Measurements from ENCODE around the gene SPAG7.

The SPAG7 gene

GRCh38 chr17:4998027-4998731 is 30.6 kb upstream of the SPAG7 start:
- Histone ChIP-seq H3K36me3 (ENCODE audit: control insufficient read depth in 2 of 2, insufficient read depth in 1 of 2, low read length in 2 of 2) (peaks cover 6 to 27% of the 10 kb centered on the region in 2 experiments; a peak in 2 of 3 replicates), H3K9me3 (ENCODE audit: control insufficient read depth, insufficient read depth, low read depth, low read length) (no peaks in the 10 kb centered on the region), H3K4me1 (ENCODE audit: control insufficient read depth, insufficient read depth, low read length) (peaks cover 14% of the 10 kb centered on the region), H3K27ac (ENCODE audit: extremely low read depth, low read depth, low read length) (peak overlapping the region; percentile 77; the same call in 1 of the 2 replicates), H3K4me3 (ENCODE audit: low read depth, low read length) (peak overlapping the region; percentile 65)
- POLR2A ChIA-PET: interaction anchor here (0.7 to 2.5 kb wide), 16 partner anchors 9 to 442 kb away, joined by 3 to 27 read pairs (median 4); partner anchors contain the start of genes CAMTA2, ENO3, PELP1 and PFN1
- CTCF ChIA-PET: interaction anchor here (0.6 to 3.1 kb wide), 6 partner anchors 9 to 209 kb away, joined by 3 to 21 read pairs (median 4); partner anchors contain the start of gene CAMTA2
- TF ChIP-seq ZNF416 (tag by site-specific recombination; IDR thresholded peaks at IDR 0.05): no peak
- no peak; the same call in 1 of the 2 replicates for TF ChIP-seq ZNF398 (tag by site-specific recombination; IDR thresholded peaks at IDR 0.05)
- no peak for TF ChIP-seq ZNF544 (tag by site-specific recombination; IDR thresholded peaks at IDR 0.05)
- TF ChIP-seq ZBTB48 (tag by site-specific recombination; IDR thresholded peaks at IDR 0.05): peak; percentile 51; the same call in 1 of the 2 replicates
- TF ChIP-seq ZNF677 (tag by site-specific recombination; IDR thresholded peaks at IDR 0.05): no peak
- no peak for TF ChIP-seq ZNF843 (tag by site-specific recombination; IDR thresholded peaks at IDR 0.05)
- TF ChIP-seq ZNF335 (tag by site-specific recombination; conservative IDR thresholded peaks at IDR 0.05): peak; percentile 47
- no peak for TF ChIP-seq SCRT1 (tag by site-specific recombination; IDR thresholded peaks at IDR 0.05; ENCODE audit: borderline replicate concordance)
- TF ChIP-seq SCRT2 (tag by site-specific recombination; IDR thresholded peaks at IDR 0.05): no peak
- TF ChIP-seq YY1 (tag by site-specific recombination; IDR thresholded peaks at IDR 0.05): no peak
- TF ChIP-seq SALL2 (tag by site-specific recombination; IDR thresholded peaks at IDR 0.05; ENCODE audit: borderline replicate concordance): no peak
- no peak for TF ChIP-seq HOXA7 (CRISPR knock-in tag; IDR thresholded peaks at IDR 0.05; ENCODE audit: borderline replicate concordance)
- TF ChIP-seq OSR2 (tag by site-specific recombination; IDR thresholded peaks at IDR 0.05): no peak
- TF ChIP-seq SETDB1 (IDR thresholded peaks at IDR 0.05; ENCODE audit: insufficient read length, low read length): no peak
- TF ChIP-seq ZBTB44 (tag by site-specific recombination; IDR thresholded peaks at IDR 0.05): no peak
- no peak for TF ChIP-seq ZNF202 (tag by site-specific recombination; IDR thresholded peaks at IDR 0.05; ENCODE audit: borderline replicate concordance)
- no peak for TF ChIP-seq GLI4 (tag by site-specific recombination; IDR thresholded peaks at IDR 0.05)
- TF ChIP-seq ZNF521 (tag by site-specific recombination; IDR thresholded peaks at IDR 0.05): no peak
- no peak for TF ChIP-seq EGR2 (tag by site-specific recombination; IDR thresholded peaks at IDR 0.05; ENCODE audit: low read depth)
- no peak for TF ChIP-seq ZNF48 (tag by site-specific recombination; IDR thresholded peaks at IDR 0.05)
- TF ChIP-seq ZNF518A (tag by site-specific recombination; conservative IDR thresholded peaks at IDR 0.05; ENCODE audit: low read depth): no peak
- TF ChIP-seq ZNF501 (tag by site-specific recombination; IDR thresholded peaks at IDR 0.05): no peak
- no peak for TF ChIP-seq MZF1 (tag by site-specific recombination; IDR thresholded peaks at IDR 0.05; ENCODE audit: borderline replicate concordance)
- TF ChIP-seq ZNF830 (tag by site-specific recombination; IDR thresholded peaks at IDR 0.05; ENCODE audit: low read depth): no peak
- TF ChIP-seq ZNF473 (tag by site-specific recombination; IDR thresholded peaks at IDR 0.05): no peak
- TF ChIP-seq ZNF645 (tag by site-specific recombination; IDR thresholded peaks at IDR 0.05): no peak
- TF ChIP-seq ZFP41 (tag by site-specific recombination; IDR thresholded peaks at IDR 0.05; ENCODE audit: borderline replicate concordance): no peak
- TF ChIP-seq ZFP37 (tag by site-specific recombination; IDR thresholded peaks at IDR 0.05): no peak
- no peak for TF ChIP-seq ZNF10 (tag by site-specific recombination; IDR thresholded peaks at IDR 0.05)
- TF ChIP-seq ZNF555 (tag by site-specific recombination; conservative IDR thresholded peaks at IDR 0.05): no peak
